Motor neuron (in vitro differentiated cells): Measurements from ENCODE around the gene TLN1. TPM values are rescaled to one million over a fixed set of nuclear protein-coding genes. Genes with fewer than 3 reads are reported as not detected.
A peak's percentile ranks its signal among the peaks of the same experiment; 100 is the strongest.

Experiments
- ATAC-seq, 8 experiments: fragments of 200-7000 bp; cut with Tn5 transposase; replicated peaks in 6 of 8; 2 replicates each; pipeline ENCODE4 v1.8.0; 2021; ENCODE audit warnings: mild to moderate bottlenecking in 8 of 8, moderate library complexity in 8 of 8
- H3K27ac ChIP-seq, 2 donors: fragments of 250-450 bp; sonication (Bioruptor Pico); 2 replicates each; pipeline ENCODE4 v1.9.0; 2021; ENCODE audit warnings: antibody characterized with exemption in 2 of 2, mild to moderate bottlenecking in 2 of 2, moderate library complexity in 1 of 2
- H3K4me1 ChIP-seq, 2 donors: fragments of 250-450 bp; sonication (Bioruptor Pico); replicated peaks in 1 of 2; 2 replicates each; pipeline ENCODE4 v1.6.1; 2021; ENCODE audit warnings: antibody characterized with exemption in 2 of 2, mild to moderate bottlenecking in 2 of 2, moderate library complexity in 1 of 2
- H3K4me3 ChIP-seq, 5 donors: fragments of 250-450 bp; sonication (Bioruptor Pico); 2 replicates each; pipeline ENCODE4 v1.9.0; 2021; ENCODE audit warnings: antibody characterized with exemption in 5 of 5, mild to moderate bottlenecking in 5 of 5, moderate library complexity in 4 of 5
- WGBS, 10 experiments: fragments of 450-650 bp; shearing (Covaris generic); methylation state at CpG; one replicate each; pipeline ENCODE4 v1.0.0; 2022; 5-methylcytosine and 5-hydroxymethylcytosine counted together
- in situ Hi-C, 9 experiments: fragments of 400-800 bp; cut with MboI; loops; one replicate each; pipeline ENCODE4 v1.15.0; 2021; ENCODE audit warnings: low sequenced_read_pairs in 9 of 9, low pct_unique_long_range_greater_than_20kb in 2 of 9; ENCODE audit not compliant: unreplicated experiment in 9 of 9
- total RNA-seq, 8 experiments: library from RNA; unstranded; fragments of 300-600 nt; gene quantifications; 2 replicates each; pipeline versions ENCODE4 v1.2.3 to v1.2.4, GENCODE V29; 2022

The TLN1 gene
- total RNA-seq, 8 experiments from 2014 or later = 6.9 to 138 (median 44.6) TPM

- no peak overlapping the region for H3K27ac ChIP-seq
Observed at GRCh38 chr9:35763803-35764202, 31.8 kb upstream of the TLN1 start.

GRCh38 chr9:35763181-35763580, 31.2 kb upstream of the TLN1 start:
- 56 to 100% (median 94%) methylated on average over 2 of the region's 2 CpGs; no CpG with 5 or more reads in 1 of the 10 experiments for WGBS, 10 experiments
- peaks cover 0 to 2% of the 10 kb centered on the region in 2 donors for H3K4me1 ChIP-seq
- no peak for ATAC-seq
- H3K27ac ChIP-seq = no peak overlapping the region
- in situ Hi-C loops = no loop called here
- no peak overlapping the region for H3K4me3 ChIP-seq

More at GRCh38 chr9:35763803-35764202, 31.8 kb upstream of the TLN1 start:
- no peaks in the 10 kb centered on the region for H3K4me1 ChIP-seq
- 88 to 100% (median 100%) methylated on average over 1 of the region's 1 CpG; no CpG with 5 or more reads in 4 of the 10 experiments for WGBS, 10 experiments
- in situ Hi-C loops = no loop called here
- ATAC-seq = no peak
- no peak overlapping the region for H3K4me3 ChIP-seq

GRCh38 chr9:35760651-35761050, 28.7 kb upstream of the TLN1 start:
- Histone ChIP-seq H3K4me3 (no peak overlapping the region), H3K4me1 (peaks cover 3 to 5% of the 10 kb centered on the region in 2 donors), H3K27ac (no peak overlapping the region)
- peak in 1 of 8 experiments; percentile 49 for ATAC-seq
- in situ Hi-C loops = no loop called here
- 81 to 100% (median 100%) methylated on average over 1 to 2 of the region's 2 CpGs; no CpG with 5 or more reads in 3 of the 10 experiments for WGBS, 10 experiments

- Histone ChIP-seq H3K27ac (no peak overlapping the region), H3K4me1 (peaks cover 3 to 5% of the 10 kb centered on the region in 2 donors), H3K4me3 (no peak overlapping the region)
- in situ Hi-C loops = no loop called here
- no peak for ATAC-seq
- 60 to 100% (median 94%) methylated on average over 1 to 4 of the region's 4 CpGs for WGBS, 10 experiments
Observed at GRCh38 chr9:35759795-35760194, 27.8 kb upstream of the TLN1 start.

GRCh38 chr9:35758475-35759050, 26.6 kb upstream of the TLN1 start:
- H3K27ac ChIP-seq = no peak overlapping the region
- in situ Hi-C loops = no loop called here

GRCh38 chr9:35757892-35758275, 25.9 kb upstream of the TLN1 start:
- ATAC-seq = no peak
- Histone ChIP-seq H3K4me1 (peaks cover 3 to 5% of the 10 kb centered on the region in 2 donors), H3K4me3 (peak overlapping the region; percentile 34 to 69 (median 41)), H3K27ac (peak overlapping the region in 1 of 2 donors; percentile 77)
- in situ Hi-C loops = no loop called here

More at GRCh38 chr9:35758475-35759050, 26.6 kb upstream of the TLN1 start:
- Histone ChIP-seq H3K4me3 (no peak overlapping the region), H3K4me1 (peaks cover 3 to 5% of the 10 kb centered on the region in 2 donors)
- no peak for ATAC-seq
- 14 to 92% (median 78%) methylated on average over 2 to 3 of the region's 3 CpGs for WGBS, 10 experiments

- ATAC-seq = peak; percentile 56 to 71 (median 64)
- Histone ChIP-seq H3K27ac (peak overlapping the region; percentile 66 to 77), H3K4me3 (peak overlapping the region; percentile 34 to 69 (median 41)), H3K4me1 (peaks cover 3 to 5% of the 10 kb centered on the region in 2 donors)
- in situ Hi-C loops = no loop called here
- 0 to 73% (median 24%) methylated on average over 1 to 9 of the region's 20 CpGs; no CpG with 5 or more reads in 1 of the 10 experiments for WGBS, 10 experiments
Observed at GRCh38 chr9:35757226-35757891, 25.4 kb upstream of the TLN1 start.

- in situ Hi-C loops = no loop called here
- ATAC-seq = peak; percentile 71 to 85 (median 82)
- Histone ChIP-seq H3K4me3 (peak overlapping the region; percentile 34 to 69 (median 41)), H3K4me1 (peaks cover 3 to 5% of the 10 kb centered on the region in 2 donors), H3K27ac (peak overlapping the region; percentile 66 to 77)
- 62 to 97% (median 82%) methylated on average over 1 to 5 of the region's 48 CpGs; no CpG with 5 or more reads in 6 of the 10 experiments for WGBS, 10 experiments
Observed at GRCh38 chr9:35756275-35757225, 24.6 kb upstream of the TLN1 start.

GRCh38 chr9:35755071-35755470, 23.1 kb upstream of the TLN1 start:
- peaks cover 5 to 7% of the 10 kb centered on the region in 2 donors for H3K4me1 ChIP-seq
- in situ Hi-C loops = no loop called here
- no peak for ATAC-seq
- no peak overlapping the region for H3K27ac ChIP-seq
- WGBS, 10 experiments = 80 to 100% (median 95%) methylated on average over 1 to 3 of the region's 4 CpGs; no CpG with 5 or more reads in 1 of the 10 experiments
- H3K4me3 ChIP-seq = no peak overlapping the region

GRCh38 chr9:35754264-35754663, 22.3 kb upstream of the TLN1 start, which contains the start of gene MSMP:
Gene MSMP, minus strand, starts transcription at chr9:35754276. Its CDS starts 147 bp downstream, at chr9:35754129.
- ATAC-seq = no peak
- no peak within 1 kb of the TSS for H3K27ac ChIP-seq
- no peak within 1 kb of the TSS for H3K4me3 ChIP-seq
- peaks cover 8 to 10% of the 10 kb centered on the region in 2 donors for H3K4me1 ChIP-seq
- in situ Hi-C loops = no loop called here
- WGBS, 10 experiments = 50 to 100% (median 78%) methylated on average over 1 to 2 of the region's 3 CpGs; no CpG with 5 or more reads in 6 of the 10 experiments

- no peak overlapping the region for H3K4me3 ChIP-seq
- no peak for ATAC-seq
- WGBS, 10 experiments = 73 to 100% (median 96%) methylated on average over 2 to 4 of the region's 5 CpGs; no CpG with 5 or more reads in 3 of the 10 experiments
- peaks cover 8 to 10% of the 10 kb centered on the region in 2 donors for H3K4me1 ChIP-seq
- no peak overlapping the region for H3K27ac ChIP-seq
- in situ Hi-C loops = no loop called here
Observed at GRCh38 chr9:35753466-35753865, 21.5 kb upstream of the TLN1 start.

GRCh38 chr9:35750256-35750531, 18.2 kb upstream of the TLN1 start:
- peak overlapping the region in 1 of 2 donors; percentile 74 for H3K27ac ChIP-seq
- in situ Hi-C loops = no loop called here
- 50% methylated on average over 2 of the region's 4 CpGs; no CpG with 5 or more reads in 9 of the 10 experiments for WGBS, 10 experiments
- peak overlapping the region; percentile 71 to 99 (median 95) for H3K4me3 ChIP-seq
- no peak for ATAC-seq
- peaks cover 22 to 30% of the 10 kb centered on the region in 2 donors for H3K4me1 ChIP-seq
